HEK293T (cell line): ENCODE data around the gene MT1F.

Experiments used
- ARNT ChIP-seq: fragments of 450-650 bp; IDR thresholded peaks from 2 replicates; pipeline ENCODE4 v1.6.1; 2017; ENCODE audit warnings: mild to moderate bottlenecking
- BHLHE40 ChIP-seq: fragments of 450-650 bp; IDR thresholded peaks from 2 replicates; pipeline ENCODE4 v1.6.1; 2016; ENCODE audit warnings: mild to moderate bottlenecking, moderate library complexity, borderline replicate concordance
- ELF4 ChIP-seq: fragments of 450-650 bp; IDR thresholded peaks from 2 replicates; pipeline ENCODE4 v1.6.1; 2017; ENCODE audit warnings: antibody characterized with exemption
- FOXK2 ChIP-seq: fragments of 450-650 bp; IDR thresholded peaks from 2 replicates; pipeline ENCODE4 v1.6.1; 2016; ENCODE audit warnings: mild to moderate bottlenecking
- FOXM1 ChIP-seq: fragments of 450-650 bp; IDR thresholded peaks from 2 replicates; pipeline ENCODE4 v1.6.1; 2017; ENCODE audit warnings: mild to moderate bottlenecking, borderline replicate concordance
- HDGF ChIP-seq: fragments of 450-650 bp; IDR thresholded peaks from 2 replicates; pipeline ENCODE4 v1.6.1; 2017; ENCODE audit warnings: antibody characterized with exemption, borderline replicate concordance
- L3MBTL2 ChIP-seq: fragments of 450-650 bp; conservative IDR thresholded peaks from 2 replicates; pipeline ENCODE4 v1.6.1; 2016; ENCODE audit warnings: mild to moderate bottlenecking
- NFRKB ChIP-seq: fragments of 450-650 bp; IDR thresholded peaks from 2 replicates; pipeline ENCODE4 v1.6.1; 2016; ENCODE audit warnings: mild to moderate bottlenecking, moderate library complexity
- PKNOX1 ChIP-seq: fragments of 450-650 bp; IDR thresholded peaks from 2 replicates; pipeline ENCODE4 v1.6.1; 2016
- SP1 ChIP-seq: fragments of 450-650 bp; IDR thresholded peaks from 2 replicates; pipeline ENCODE4 v1.6.1; 2017
- SUZ12 ChIP-seq: fragments of 450-650 bp; IDR thresholded peaks from 2 replicates; pipeline ENCODE4 v1.6.1; 2016; ENCODE audit warnings: mild to moderate bottlenecking

- TF ChIP-seq HDGF = no peak
- no peak for TF ChIP-seq FOXM1
- no peak for TF ChIP-seq SUZ12
- TF ChIP-seq FOXK2 = no peak
- TF ChIP-seq BHLHE40 = no peak
- no peak for TF ChIP-seq ELF4
- TF ChIP-seq SP1 = no peak
- no peak for TF ChIP-seq NFRKB
- TF ChIP-seq ARNT = no peak
- TF ChIP-seq PKNOX1 = no peak
- TF ChIP-seq L3MBTL2 = no peak
These were observed 47.1 kb upstream of the MT1F start for GRCh38 chr16:56610609-56611111.
